ENCODE results near the gene CD58.

The CD58 gene

GRCh38 chr1:116491700-116492357 lies 79.0 kb downstream of the CD58 start:
- DNase-seq, result no peak

DNA sequence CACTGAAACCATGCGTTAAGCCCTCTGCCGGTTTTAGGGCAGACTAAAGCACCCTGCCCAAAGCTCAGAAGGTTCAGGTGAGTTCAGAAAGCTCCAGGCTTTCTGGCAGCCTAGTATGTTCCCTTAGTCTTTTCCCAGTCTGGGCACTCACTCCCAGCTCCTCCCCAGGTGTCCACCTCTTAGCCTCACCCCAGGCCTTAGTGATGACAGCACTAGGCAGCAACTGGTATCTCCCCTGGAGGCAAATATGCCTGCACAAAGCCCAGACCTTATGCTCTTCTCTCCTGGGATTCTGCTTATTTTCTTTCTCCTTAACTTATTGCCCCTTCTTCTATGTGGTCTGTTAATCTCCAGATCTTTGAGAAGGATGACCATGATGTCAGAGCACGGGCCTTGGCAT lies 80.2 kb downstream of the CD58 start:
- DNase-seq, result no peak

- DNase-seq, result no peak
Measured at GRCh38 chr1:116489231-116489697, 81.6 kb downstream of the CD58 start.

- DNase-seq, result no peak
Measured at GRCh38 chr1:116488071-116488470, 82.8 kb downstream of the CD58 start.

GRCh38 chr1:116487583-116487982 lies 83.2 kb downstream of the CD58 start:
- no peak for DNase-seq

GRCh38 chr1:116487031-116487430 lies 83.8 kb downstream of the CD58 start:
- DNase-seq, result no peak

DNA sequence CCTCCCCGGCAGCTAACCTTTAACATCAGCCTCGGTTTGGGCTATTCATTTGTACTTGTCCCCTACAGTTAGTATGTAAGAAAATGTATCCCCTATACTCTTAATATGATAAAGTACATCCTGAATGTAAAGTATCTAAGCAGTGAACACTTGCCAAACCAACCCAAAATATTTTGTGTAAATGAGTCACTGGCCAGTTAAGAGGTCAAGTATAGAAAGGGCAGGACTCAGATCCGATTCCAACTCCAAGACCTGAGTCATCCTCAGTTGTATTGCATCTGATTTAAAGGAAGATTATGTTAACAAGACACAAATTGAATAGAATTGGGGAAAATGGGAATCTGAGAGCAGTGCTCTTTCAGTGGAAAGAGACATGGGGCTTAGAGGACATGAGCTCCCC lies 84.4 kb downstream of the CD58 start:
- no peak for DNase-seq

GRCh38 chr1:116485976-116486375 lies 84.8 kb downstream of the CD58 start:
- DNase-seq, result no peak

- peak; percentile 85 for DNase-seq
Measured at GRCh38 chr1:116485071-116485735, 85.6 kb downstream of the CD58 start.

DNA sequence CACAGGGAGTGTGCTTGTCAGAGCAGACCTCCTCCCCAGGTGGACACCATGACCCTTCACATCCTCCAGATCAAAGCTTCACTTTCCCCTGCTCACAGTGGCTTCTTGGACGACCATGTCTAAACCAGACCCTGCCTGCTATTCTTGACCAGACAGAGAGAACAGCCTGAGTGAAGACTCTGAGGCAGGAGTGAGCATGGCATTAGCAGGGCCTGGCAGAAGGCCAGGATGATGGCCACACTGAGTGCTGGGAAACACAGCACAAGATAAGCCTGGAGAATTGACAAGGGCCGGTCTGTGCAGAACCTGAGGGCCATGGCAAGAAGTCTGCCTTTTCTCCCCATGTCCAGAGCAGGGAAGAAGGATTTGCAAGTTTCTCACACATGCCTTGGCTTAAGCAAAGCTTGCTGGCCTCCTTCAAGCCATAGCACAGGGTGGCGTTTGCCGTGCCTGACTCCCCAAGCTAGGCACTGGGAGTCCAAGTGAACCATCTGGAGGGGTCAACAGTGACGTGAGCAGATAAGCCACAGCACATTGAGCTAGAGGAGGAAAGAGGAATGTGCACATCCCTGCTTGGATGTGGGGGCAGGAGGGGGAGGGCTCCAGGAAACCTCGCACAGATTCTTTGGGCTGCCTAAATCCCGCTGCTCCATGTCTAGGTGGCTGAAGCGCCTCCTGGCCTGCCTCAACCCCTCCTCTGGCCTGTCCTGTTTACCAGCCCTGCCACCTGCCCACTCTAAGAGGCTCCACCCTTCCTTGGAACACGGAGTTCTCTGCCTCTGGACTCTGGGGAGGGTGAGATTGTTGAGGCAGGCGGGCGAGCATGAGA lies 87.1 kb downstream of the CD58 start:
- no peak for DNase-seq

DNA sequence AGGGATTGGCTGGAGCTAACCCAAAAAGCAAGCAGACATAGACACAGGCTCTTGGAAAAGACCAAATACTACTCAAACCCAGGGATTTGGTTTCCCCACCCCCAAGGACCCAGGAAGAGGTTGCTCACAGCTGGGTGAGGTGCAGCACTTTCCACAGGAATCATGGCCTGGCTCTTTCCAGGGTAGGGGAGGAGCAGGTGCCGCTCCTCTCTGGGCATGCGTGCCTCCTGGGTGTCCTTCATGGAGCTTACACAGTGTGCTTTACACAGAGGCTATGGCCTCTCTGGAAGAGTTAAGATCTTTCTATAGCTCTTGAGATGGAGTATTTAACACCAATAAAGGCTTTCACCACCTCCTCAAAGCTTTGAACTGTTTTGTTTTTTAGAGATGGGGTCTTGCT lies 88.3 kb downstream of the CD58 start:
- no peak for DNase-seq

GRCh38 chr1:116481934-116482333 lies 88.9 kb downstream of the CD58 start:
- no peak for DNase-seq

GRCh38 chr1:116478621-116479020 lies 92.2 kb downstream of the CD58 start:
- no peak for DNase-seq

GRCh38 chr1:116477429-116477828 lies 93.4 kb downstream of the CD58 start:
- no peak for DNase-seq

DNA sequence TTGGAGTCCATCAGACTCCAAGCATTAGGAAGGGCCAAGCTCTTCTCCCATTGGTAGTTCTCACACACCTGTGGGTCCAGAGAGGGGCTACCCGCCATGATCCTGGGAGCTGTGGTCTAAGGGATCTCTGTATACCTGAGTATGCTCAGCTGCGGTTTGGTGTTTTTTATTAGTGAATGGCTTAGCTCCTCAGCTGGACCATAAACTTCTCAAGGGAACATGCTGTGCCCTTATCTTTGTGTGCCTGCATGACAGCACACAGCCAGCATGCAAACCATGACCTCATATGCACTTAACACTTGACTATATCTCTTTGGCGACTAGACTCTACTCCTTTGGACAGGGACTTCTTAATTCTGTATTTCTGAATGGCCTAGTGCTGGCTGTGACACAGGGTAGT lies 94.5 kb downstream of the CD58 start:
- no peak for DNase-seq

- DNase-seq, result no peak
Measured at GRCh38 chr1:116475850-116476218, 95.0 kb downstream of the CD58 start.

- no peak for DNase-seq
Measured at GRCh38 chr1:116474921-116475849, 95.6 kb downstream of the CD58 start.

DNA sequence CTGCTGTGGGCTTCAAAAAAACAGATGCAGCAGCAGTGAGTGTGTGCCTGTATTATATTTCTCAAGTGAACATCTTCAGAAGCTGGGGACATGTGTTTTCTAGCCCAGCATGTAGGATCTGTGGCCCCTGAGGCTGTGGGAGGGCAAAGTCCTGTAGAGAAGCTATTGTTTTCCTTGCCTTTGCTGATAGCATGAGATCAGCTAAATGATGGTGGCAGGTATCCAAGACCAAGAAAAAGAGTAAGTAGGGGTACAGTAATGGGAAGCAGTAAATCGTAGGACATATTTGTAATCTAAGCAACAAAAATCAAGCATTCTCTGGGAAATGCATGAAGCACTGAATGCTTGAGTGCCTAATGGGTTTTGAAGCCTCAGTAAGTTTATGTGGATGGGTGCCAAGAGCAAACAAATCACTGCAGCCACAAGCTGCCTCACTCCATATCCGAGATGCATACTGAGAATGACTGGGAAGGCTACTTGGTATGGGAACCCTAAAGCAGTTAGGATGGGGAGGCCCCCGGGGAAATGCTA lies 98.3 kb downstream of the CD58 start:
- DNase-seq, result no peak

DNA sequence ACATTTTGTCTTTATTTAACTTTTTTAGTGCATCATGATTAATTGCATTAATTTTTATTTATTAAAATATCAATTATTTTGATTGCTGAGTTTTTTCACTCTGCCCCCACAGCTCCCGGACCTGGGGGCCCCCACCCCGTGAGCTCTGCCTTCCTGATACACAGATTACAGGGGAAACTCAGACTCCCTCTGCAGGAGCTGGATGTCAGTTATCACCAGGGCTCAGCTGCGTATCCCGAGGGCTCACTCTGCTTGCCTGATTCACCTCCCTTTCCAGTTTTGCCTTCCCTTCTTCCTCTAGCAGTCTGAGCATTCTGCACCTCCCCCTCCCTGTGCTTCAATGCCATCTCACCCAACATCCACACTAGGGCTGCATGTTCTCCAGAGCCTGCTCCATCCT lies 99.6 kb downstream of the CD58 start:
- DNase-seq, result no peak

- DNase-seq, result no peak
Measured at GRCh38 chr1:116470671-116471070, 100.2 kb downstream of the CD58 start.

GRCh38 chr1:116466810-116467557 lies 103.8 kb downstream of the CD58 start:
- no peak for DNase-seq
